G401 (cell line): ENCODE results near the gene CEP162. TPM values are rescaled to one million over a fixed set of nuclear protein-coding genes. Genes with fewer than 3 reads are reported as not detected.
"Not testable (repeated sequence)": the region's sequence is repeated elsewhere in the genome, so short reads cannot be mapped to it uniquely, and the experiment has no call there.

ENCODE experiments used
- DNase-seq: peaks from one replicate; pipeline ENCODE4 v3.0.0-alpha.2; 2015; ENCODE audit warnings: low spot score
- in situ Hi-C: cut with HindIII; loops from 2 replicates; pipeline ENCODE4 v1.10.0; 2016; ENCODE audit warnings: low sequenced_read_pairs, mixed read lengths
- total RNA-seq: library from RNA; depleted of rRNA; stranded (reverse); fragments of >200 nt; shearing (Covaris generic); gene quantifications from 2 replicates; pipeline ENCODE4 v1.2.3, GENCODE V29; 2014

The CEP162 gene
- total RNA-seq, 1 experiment from 2014 or later: 13.1 TPM

DNA sequence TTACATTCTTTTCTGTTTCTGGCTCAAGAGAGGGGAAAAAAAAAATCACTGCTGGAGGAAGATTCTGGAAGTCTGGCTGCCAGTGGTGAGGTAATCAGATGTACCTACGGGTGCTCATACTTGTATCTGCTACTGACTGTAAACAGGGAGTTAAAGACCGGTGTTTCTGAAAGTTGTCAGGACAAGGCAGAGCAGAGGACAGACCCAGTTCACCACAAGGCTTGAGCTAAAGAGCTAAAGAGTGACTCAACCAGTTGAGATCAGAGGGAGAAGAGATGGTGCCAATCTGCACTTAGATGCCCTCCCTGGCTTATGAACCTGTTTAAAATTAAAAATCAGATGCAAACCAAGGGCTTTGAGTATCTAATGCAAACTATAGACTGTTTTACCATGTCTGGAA lies 55.4 kb downstream of the CEP162 start:
- in situ Hi-C loops: no loop called here
- DNase-seq: no peak

DNA sequence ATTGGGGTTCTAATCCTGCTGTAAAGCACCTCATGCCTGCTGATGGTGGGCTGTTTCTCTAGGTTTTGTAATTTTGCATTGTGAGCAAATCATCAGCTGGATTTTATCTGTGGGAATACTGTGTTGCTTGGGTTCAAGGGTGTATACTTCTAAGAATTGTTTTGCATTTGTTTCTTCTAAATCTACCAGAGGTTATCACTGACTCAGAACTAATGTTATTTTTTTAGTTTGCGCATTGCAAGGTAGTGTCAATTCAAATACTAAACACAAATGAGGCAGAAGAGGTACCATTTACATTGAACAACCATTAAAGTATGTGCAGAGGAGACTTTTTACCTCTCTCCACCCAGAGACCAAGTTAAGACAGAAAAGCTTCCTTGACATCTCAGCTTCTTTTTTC lies 60.0 kb downstream of the CEP162 start:
- in situ Hi-C loops: no loop called here
- no peak for DNase-seq

DNA sequence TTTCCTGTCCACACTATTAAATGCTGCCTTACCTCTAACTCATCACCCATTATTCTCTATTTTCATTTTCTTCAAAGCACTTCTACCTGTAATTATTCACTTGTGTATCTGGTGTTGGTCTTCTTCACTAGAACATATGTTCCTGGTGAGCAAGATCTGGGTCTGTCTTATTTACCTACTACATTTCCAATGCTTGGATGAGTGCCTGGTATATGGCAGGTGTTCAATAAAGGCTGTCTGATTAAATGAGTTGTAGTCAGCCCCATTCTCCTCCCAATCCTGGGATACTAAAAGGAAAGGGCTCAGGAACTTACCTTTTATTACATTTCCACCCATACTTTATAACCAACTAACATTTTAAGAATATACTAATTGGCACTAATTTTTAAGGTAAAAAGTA lies 61.0 kb downstream of the CEP162 start:
- DNase-seq: peak; percentile 83
- in situ Hi-C loops: no loop called here

DNA sequence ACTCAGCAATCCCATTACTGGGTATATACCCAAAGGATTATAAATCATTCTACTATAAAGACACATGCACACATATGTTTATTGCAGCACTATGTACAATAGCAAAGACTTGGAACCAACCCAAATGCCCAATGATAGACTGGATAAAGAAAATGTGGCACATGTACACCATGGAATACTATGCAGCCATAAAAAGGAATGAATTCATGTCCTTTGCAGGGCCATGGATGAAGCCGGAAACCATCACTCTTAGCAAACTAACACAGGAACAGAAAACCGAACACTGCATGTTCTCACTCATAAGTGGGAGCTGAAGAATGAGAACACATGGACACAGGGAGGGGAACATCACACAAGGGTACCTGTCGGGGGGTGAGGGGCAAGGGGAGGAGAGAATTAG lies 63.1 kb downstream of the CEP162 start:
- DNase-seq, in situ Hi-C loops: not testable (repeated sequence)

DNA sequence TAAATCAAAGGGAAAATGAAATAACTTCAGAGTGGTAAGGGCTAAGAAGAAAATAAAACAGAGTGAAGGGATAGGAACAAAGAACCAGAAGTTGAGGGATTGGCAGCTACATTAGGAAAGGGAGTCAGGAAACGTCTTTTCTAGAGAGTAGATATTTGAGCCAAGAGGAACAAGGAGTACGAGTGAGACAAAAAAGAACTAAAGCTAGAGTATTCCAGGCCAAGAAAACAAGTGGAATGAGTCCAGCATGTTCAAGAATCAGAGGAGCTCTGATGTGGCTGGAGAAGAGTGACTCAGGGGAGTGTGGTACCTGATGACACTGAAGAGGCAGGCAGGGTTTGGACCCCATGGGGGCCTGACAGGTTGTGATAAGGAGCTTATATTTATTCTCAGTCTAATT lies 66.3 kb downstream of the CEP162 start:
- DNase-seq: no peak
- in situ Hi-C loops: no loop called here

DNA sequence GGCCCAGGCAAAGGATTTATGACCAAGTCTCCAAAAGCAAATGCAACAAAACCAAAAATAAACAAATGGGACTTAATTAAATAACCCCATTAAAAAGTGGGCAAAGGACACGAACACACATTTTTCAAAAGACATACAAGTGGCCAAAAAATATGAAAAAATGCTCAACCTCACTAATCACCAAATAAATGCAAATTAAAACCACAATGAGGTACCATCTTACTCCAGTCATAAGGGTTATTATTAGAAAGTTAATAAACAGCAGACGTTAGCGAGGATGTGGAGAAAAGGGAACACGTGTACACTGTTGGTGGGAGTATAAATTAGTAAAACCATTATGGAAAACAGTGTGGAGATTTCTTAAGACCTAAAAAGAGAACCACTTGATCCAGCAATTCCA lies 71.1 kb downstream of the CEP162 start:
- no peak for DNase-seq
- in situ Hi-C loops: no loop called here

DNA sequence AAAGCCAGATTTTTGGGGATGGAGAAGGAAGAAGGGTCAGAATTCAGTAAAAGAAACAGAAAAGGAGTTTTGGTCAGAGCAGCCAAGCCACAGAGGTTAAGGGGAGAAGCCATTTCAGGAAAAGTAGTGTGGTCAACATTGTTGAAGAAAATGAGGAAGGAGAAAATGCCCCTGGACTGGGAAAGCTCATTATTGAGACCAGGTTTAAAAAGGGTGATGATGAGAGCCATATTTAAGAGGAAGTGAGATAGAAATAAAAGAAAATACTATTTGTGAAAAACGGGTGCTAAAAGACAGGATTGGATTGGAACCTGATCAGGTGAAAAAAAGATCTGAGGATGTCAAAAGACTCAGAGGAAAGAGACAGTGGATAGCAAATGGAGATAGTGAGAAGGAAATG lies 75.8 kb downstream of the CEP162 start:
- DNase-seq: no peak
- in situ Hi-C loops: no loop called here

DNA sequence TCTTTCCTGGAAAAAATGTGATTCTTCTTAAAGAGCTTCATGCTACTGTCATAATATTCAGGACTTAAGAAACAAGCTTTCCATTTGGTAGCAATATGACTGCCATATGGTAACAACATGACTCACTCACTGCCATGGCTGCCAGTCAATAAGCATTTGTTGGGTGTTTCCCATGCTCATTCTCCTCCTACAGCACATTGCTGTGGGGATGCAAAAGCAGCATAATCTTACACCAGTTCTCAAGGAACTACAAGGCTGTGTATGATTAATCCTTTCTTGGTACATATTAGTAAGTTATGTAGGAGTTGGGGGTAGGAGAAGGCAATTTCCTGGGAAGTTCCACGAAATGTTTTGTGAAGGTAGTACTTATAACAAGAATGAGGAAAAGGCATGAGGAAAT lies 76.7 kb downstream of the CEP162 start:
- in situ Hi-C loops: no loop called here
- peak; percentile 86 for DNase-seq

DNA sequence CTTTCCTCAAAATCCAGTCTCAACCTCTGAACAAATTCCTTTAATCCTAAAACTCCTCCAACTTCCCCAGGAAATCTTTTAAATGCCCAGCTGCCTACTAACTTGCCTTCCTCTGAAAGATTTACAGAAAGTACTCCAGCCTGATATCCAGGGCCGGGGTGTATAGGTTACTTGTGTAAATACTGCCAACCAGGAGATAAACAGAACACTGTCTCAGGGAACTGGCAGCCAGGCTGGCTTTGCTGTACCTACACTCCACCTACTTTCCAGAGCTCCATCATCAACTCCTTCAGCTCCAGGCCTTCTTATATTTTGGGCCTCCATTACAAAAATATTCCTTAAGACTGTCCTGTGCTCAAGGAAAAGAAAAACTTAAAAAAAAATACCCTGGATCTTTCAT lies 85.9 kb downstream of the CEP162 start:
- no peak for DNase-seq
- in situ Hi-C loops: no loop called here

DNA sequence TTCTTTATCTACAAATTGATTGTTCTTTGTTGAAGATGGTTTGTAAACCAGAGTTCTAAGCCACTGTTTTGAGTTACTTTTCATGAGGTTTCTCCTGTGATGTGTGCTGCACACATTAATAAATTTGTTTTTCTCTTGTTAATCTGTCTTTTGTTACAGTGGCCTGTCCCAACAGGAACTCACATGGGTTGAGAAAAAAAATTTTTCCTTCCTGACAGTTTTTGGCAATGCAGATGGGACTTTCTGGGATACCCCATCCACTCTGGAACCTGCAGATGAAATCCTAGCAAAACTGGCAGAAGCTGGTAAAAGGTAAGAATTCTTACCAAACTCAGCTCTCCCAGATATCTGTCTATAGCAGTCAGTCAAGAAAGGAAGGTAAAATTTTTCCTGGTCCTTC lies 88.1 kb downstream of the CEP162 start:
- no peak for DNase-seq
- in situ Hi-C loops: no loop called here

DNA sequence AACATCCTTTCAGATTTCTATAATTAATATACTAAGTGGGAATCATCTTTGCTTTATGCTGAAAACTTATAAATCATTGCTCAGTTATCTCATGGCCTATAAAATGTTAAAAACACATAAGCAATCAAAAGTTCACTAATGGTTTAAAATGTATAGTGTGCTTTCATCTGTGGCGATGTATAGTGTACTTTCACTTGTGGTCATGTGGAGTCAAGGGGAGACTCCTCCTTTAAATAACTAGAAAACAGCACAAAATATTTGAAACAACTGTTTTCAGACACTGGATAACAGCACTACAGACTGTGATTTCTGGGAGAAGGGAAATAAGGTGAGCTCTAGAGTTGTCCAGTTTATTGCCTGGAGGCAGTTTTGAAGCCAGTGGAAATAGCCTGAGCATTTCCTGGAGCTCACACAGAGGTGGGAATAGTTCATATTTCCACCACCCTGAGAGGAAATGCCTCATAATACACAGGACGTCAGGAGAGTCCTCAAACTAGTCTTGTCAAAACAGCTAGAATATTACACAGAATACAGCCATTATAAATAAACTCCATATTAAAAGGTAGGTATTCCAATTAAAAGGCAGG lies 89.4 kb downstream of the CEP162 start:
- DNase-seq: peak; percentile 34
- in situ Hi-C loops: no loop called here

DNA sequence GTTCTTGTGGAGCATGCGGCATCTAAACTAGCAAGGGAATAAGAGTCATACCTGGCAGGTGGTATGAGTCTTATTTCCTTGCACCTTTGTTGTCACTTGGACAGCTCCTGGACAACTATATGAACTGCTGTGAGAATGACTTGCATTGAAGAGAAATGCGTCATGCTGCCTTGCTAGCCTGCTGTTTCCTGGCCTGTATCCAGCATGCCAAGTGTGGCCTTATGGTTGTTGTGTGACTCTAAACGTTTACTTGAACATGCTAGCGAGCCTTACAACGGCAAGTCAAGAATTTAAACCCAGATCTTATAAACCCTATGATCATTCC lies 90.4 kb downstream of the CEP162 start:
- peak; percentile 70 for DNase-seq
- in situ Hi-C loops: no loop called here

DNA sequence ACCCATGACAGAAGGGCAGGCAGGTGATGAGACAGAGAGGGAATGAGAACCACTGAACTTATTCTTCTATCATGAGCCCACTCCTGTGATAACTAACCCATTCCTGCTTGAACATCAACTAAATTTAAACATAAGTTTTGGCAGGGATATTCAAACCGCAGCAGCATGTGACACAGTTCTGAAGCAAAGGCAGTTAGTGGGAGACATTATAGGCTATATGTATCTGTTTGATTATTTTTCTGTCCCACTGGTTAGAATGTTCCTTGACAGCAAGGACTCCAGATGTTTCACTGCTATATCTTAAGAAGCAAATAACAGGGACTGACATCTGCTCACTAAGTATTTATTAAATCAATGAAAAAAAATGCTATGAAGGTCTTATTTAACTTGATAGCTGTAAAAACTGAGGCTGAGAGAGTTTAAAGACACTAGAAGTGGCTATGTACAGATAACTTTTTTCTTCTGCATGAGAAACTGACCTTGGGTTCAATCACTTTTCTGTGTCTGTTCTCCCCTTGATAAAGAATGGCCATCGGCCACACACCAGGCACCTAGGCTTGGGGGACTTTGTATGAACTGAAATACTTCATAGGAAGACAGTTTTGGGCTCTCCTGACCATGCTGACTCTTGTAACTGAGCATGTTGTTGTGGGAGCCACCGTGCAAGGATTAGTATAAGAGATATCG lies 90.9 kb downstream of the CEP162 start:
- in situ Hi-C loops: no loop called here
- no peak for DNase-seq

DNA sequence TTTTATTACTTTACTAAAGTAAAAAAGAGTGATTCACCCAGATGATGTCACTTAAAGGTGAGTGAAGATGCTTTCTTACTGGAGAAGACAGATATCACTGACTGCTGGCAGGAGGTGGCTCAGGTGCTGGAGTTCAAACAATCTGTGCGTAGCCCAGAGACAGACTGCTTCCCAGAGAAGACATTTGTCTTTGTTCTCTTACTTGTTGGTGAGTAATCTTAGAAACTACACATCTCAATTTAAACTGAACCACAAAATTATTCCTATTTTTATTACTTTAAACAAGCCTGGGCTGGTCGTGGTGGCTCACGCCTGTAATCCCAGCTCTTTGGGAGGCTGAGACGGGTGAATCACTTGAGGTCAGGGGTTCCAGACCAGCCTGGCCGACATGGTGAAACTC lies 92.2 kb downstream of the CEP162 start:
- no peak for DNase-seq
- in situ Hi-C loops: no loop called here

DNA sequence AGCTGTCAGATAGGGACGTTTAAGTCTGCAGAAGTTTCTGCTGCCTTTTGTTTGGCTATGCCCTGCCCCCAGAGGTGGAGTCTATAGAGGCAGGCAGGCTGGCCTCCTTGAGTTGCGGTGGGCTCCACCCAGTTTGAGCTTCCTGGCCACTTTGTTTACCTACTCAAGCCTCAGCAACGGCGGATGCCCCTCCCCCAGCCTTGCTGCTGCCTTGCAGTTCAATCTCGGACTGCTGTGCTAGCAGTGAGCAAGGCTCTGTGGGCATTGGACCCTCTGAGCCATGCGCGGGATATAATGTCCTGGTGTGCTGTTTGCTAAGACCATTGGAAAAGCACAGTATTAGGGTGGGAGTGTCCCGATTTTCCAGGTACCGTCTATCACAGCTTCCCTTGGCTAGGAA lies 94.1 kb downstream of the CEP162 start:
- DNase-seq, in situ Hi-C loops: not testable (repeated sequence)

DNA sequence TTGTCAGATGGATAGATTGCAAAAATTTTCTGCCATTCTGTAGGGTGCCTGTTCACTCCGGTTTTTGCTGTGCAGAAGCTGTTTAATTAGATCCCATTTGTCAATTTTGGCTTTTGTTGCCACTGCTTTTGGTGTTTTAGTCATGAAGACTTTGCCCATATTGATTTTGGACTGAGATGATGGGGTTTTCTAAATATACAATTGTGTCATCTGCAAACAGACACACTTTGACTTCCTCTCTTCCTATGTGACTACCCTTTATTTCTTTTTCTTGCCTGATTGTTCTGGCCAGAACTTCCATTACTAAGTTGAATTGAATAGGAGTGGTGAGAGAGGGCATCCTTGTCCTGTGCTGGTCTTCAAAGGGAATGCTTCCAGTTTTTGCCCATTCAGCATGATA lies 97.9 kb downstream of the CEP162 start:
- DNase-seq, in situ Hi-C loops: not testable (repeated sequence)

DNA sequence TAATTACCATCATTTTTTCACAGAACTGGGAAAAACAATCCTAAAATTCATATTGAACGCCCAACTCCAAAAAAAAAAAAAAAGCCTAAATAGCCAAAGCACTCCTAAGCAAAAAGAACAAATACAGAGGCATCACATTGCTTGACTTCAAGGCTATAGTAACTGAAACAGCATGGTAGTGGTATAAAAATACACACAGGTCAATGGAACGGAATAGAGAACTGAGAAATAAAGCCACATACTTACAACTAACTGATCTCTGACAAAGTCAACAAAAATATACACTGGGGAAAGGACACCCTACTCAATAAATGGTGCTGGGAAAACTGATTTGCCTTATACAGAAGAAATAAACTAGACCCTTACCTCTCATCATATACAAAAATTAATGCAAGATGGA lies 104.3 kb downstream of the CEP162 start:
- in situ Hi-C loops: no loop called here
- no peak for DNase-seq

DNA sequence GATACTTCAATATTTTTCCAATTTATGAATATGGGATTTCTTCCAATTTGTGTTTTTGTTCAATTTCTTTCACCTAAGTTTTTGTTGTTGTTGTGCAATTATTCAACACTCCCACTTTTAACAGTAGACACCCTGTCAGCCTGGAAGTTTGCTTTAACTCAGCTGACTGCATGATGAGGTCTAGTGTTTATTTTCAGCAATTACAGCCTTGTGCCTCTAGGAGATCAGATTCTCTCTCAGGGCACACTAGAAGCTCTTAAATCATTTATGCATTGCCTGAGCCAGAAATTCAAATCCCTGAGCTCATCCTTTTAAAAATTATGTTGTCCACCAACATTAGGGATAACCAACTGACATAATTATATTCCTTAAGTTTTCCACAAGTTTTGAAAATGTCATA lies 108.2 kb downstream of the CEP162 start:
- in situ Hi-C loops: no loop called here
- no peak for DNase-seq

DNA sequence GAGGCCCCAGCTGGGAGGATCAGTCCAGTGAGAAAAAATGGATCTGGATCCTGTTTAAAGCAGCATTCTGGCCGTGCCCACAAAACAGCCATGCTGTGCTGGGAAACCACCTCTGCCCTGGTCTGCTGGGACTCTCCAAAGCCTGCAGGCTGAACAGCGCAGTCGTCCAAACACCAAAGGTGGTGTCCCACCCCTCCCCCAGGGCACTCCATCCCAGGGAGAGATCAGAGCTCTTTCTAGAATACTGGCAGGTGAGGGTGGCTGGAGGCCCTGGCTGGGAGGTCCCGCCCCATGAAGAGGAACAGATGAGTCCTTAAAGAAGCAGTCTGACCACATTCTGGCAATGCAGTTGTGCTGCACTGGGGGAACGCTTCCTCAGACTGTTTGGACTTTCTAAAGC lies 109.3 kb downstream of the CEP162 start:
- in situ Hi-C loops: no loop called here
- DNase-seq: no peak

DNA sequence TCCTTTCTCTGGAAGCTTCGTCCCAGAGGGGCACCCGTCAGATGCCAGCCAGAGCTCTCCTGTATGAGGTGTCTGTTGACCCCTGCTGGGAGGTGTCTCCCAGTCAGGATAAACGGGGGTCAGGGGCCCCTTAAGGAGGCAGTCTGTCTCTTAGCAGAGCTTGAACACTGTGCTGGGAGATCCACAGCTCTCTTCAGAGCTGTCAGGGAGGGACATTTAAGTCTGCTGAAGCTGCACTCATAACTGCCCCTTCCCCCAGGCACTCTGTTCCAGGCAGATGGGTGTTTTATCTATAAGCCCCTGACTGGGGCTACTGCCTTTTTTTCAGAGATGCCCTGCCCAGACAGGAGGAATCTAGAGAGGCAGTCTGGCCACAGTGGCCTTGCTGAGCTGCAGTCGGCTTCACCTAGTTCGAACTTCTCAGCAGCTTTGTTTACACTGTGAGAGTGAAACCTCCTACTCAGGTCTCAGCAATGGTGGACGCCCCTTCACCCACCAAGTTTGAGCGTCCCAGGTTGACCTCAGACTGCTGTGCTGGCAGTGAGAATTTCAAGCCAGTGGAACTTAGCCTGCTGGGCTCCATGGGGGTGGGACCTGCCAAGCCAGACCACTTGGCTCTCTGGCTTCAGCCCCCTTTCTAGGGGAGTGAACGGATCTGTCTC lies 112.4 kb downstream of the CEP162 start:
- in situ Hi-C loops, DNase-seq: not testable (repeated sequence)

DNA sequence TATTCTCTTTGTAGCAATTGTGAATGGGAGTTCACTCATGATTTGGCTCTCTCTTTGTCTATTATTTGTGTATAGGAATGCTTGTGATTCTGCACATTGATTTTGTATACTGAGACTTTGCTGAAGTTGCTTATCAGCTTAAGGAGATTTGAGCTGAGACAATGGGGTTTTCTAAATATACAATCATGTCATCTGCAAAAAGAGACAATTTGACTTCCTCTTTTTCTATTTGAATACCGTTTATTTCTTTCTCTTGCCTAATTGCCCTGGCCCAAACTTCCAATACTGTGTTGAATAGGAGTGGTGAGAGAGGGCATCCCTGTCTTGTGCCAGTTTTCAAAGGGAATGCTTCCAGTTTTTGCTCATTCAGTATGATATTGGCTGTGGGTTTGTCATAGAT lies 116.1 kb downstream of the CEP162 start:
- in situ Hi-C loops, DNase-seq: not testable (repeated sequence)
